NCI-H2196 (cell line): ENCODE data around the gene NELL2.
"Not testable (repeated sequence)": the region's sequence is repeated elsewhere in the genome, so short reads cannot be mapped to it uniquely, and the experiment has no call there.

Source experiments
- DNase-seq: peaks from one replicate; lab custom pipeline; 2025; ENCODE audit not compliant: unreplicated experiment; lab: John Stamatoyannopoulos, UW

NELL2 gene

GRCh38 chr12:44697511-44697910 lies 178.6 kb downstream of the NELL2 start:
- no peak for DNase-seq

- no peak for DNase-seq
Observed at GRCh38 chr12:44696542-44696941, 179.6 kb downstream of the NELL2 start.

GRCh38 chr12:44694017-44694416 lies 182.1 kb downstream of the NELL2 start:
- DNase-seq: no peak

DNA sequence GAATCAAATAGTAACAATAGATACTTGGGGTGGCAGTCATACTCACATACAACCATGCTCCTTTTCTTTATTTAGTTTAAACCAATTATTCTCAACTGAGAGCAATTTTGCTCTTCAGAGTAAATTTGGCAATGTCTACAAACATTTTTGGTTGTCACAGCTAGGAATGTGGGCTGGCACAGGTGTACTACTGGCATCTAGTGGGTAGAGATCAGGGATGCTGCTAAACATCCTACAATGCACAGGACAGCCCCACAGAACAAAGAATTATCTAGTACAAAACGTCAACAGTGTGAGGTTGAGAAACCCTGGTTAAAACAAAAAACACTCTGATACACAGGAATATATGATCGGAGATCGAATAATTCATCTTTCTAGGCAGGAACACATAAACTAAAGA lies 186.5 kb downstream of the NELL2 start:
- no peak for DNase-seq

DNA sequence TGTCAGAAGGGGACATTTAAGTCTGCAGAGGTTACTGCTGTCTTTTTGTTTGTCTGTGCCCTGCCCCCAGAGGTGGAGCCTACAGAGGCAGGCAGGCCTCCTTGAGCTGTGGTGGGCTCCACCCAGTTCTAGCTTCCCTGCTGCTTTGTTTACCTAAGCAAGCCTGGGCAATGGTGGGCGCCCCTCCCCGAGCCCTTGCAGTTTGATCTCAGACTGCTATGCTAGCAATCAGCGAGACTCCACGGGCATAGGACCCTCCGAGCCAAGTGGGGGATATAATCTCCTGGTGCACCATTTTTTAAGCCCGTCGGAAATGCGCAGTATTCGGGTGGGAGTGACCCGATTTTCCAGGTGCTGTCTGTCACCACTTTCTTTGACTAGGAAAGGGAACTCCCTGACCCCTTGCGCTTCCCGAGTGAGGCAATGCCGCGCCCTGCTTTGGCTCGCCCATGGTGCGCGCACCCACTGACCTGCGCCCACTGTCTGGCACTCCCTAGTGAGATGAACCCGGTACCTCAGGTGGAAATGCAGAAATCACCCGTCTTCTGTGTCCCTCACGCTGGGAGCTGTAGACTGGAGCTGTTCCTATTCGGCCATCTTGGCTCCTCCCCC lies 189.2 kb downstream of the NELL2 start:
- not testable (repeated sequence) for DNase-seq

GRCh38 chr12:44677724-44678123 lies 198.4 kb downstream of the NELL2 start:
- no peak for DNase-seq

GRCh38 chr12:44674875-44675274 lies 201.2 kb downstream of the NELL2 start:
- no peak for DNase-seq

- DNase-seq: no peak
Observed at GRCh38 chr12:44673811-44674210, 202.3 kb downstream of the NELL2 start.

DNA sequence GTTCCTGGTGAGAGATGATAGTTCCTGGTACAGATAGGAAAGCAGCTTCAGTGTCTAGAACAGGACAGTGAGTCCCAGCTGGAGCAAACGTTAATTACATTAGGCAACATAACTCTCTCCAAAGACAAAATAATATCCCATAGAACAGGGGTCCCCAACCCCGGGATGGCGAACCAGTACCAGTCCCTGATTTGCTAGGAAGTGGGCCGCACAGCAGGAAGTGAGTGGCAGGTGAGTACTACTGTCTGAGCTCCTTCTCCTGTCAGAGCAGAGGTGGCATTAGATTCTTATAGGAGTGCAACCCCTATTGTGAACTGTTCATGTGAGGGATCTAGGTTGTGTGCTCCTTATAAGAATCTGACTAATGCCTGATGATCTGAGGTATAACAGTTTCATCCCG lies 204.1 kb downstream of the NELL2 start:
- no peak for DNase-seq

DNA sequence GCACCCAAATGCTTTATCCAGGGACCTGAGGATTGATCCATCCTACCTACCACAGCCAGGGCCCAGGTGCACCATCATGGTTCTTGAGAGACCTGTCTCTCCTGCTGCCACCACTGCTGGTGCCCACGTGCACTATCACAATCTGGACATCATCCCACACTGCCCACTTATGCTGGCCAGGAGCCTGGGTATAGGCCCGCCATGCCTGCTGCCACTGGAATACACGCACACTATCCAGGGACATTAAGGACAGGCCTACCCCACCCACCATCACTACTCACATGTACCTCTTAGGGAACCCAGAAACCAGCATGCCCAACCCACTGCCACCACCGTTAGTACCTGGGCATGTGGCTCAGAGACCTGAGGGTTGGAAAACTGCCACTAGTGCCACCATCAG lies 207.7 kb downstream of the NELL2 start:
- no peak for DNase-seq

DNA sequence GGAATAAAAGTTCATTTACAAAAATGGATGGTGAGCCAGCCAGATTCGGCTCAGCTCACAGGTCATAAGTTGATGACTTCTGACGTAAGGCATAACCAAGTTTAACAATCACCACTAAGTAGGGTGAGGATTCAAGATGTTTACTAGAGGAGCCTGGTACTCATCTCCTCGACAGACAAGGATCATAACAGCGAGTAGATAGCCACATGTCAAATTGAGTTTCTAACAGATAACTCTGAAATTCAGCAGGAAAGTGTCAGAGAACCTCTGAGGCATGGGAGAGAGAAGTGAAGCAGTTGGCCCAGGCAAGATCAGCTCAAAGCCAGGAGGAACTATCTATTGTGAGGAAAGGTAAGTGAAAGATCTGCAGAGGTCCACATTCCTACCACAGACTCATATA lies 208.7 kb downstream of the NELL2 start:
- DNase-seq: no peak

DNA sequence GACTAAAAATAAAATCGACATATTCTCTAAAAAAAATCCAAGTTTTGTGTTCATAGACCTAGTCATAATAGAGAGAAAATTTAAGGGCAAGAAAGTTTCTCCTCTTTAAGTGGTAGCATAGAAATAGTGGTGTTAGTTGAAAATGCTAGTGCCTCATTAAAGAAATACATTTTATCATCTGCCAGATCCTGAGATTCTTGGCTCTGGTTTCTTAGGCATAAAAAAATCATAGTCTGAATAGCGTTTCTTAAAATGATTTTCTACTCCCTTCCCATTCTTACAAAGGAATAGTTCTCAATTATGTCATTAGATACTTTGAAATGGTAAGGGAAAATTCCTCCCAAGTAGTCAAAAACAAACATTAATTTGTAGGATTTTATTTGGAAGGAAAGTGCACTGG lies 212.8 kb downstream of the NELL2 start:
- no peak for DNase-seq

DNA sequence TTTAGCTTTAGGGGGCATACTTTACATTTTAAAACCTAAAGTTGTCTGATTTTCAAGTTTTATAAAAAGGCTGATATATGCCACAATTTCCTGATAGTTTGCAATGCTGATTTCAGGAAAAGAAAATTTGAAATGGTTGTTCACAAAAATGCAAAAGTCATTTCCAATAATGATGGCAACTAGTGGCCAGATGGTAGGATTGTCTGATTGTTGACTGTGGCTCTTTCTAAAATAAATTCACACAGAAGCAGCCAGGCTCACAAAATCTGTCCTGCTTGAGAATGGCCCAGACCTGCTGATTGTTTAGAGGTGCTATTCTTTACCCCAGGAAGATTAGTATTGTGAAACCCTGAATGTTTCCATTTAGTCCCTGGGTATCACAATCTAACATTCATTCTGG lies 220.3 kb downstream of the NELL2 start:
- DNase-seq: no peak

DNA sequence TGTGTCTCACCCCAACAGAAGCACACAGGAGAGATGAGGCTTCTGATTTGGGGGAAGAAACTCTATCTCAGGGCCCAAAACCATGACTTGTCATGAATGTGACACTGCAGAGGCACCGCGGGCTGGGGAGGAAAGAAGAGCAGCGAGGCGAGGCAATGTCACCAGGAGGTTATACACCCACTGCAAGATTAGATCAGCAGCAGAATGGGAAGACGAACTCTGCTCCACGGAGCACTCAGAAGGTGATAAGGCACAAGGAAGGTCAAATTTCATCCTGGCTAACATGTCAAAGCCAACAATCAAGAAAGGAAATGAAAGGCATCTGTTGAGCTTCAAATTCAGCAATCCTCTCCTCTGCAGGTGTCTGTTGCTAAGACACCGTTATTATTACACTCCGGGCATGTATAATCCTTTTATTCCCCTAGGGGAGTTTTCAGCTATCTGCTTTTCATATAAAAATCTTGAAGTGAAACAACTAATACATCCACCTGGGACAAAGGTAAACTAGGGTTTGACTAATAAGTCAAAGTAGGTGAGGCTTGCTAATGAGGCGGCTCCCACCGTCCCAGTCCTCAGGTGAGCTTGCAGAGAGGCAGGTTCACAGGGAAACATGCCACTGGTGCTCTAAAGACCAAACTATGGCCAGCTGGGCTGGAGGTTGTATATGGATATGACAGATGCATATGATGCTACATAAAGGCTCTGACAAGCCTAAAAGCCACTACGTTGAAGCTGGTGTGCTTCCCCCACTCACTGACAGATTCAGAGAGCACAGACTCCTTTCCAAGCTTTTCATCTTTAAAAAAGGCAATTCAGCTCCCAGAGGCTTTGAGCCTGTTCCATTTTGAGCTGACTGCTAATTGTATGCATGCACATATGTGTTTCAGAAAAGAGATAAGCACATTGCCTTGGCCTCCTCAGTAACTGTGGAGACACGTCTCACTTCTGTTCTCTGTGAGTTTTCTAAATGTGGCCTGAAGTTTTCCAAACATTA lies 221.2 kb downstream of the NELL2 start:
- no peak for DNase-seq

DNA sequence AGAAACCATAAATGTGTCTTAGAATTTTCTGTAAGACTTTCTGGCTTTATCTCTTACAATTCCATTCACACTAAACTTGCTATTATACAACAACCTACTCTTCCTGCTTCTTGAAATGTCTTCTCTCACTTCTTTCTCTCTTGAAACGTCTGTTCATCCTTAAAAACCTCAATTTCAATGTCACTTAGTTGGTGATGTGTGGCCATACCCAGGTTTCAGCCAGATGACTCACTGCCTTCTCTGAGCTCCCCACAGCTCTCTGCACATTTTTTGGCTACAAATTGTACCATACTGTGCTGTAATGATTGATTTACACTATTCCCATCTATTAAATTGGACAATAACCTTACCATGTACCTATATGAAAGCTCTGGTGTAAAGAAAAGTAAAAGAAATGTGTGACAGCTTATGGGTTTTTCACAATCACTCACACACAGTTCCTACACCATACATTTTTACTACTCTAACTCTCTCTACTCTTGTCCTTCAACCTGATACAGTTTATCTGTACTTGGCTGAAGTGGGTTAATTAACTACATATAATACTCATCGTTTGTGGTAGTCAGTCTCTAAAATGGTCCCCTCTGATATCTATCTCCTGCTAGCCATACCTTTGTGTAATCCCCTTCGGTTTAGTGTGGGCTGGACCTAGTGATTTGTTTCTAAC lies 222.1 kb downstream of the NELL2 start:
- DNase-seq: no peak

- no peak for DNase-seq
Observed at GRCh38 chr12:44649693-44650092, 226.4 kb downstream of the NELL2 start.

DNA sequence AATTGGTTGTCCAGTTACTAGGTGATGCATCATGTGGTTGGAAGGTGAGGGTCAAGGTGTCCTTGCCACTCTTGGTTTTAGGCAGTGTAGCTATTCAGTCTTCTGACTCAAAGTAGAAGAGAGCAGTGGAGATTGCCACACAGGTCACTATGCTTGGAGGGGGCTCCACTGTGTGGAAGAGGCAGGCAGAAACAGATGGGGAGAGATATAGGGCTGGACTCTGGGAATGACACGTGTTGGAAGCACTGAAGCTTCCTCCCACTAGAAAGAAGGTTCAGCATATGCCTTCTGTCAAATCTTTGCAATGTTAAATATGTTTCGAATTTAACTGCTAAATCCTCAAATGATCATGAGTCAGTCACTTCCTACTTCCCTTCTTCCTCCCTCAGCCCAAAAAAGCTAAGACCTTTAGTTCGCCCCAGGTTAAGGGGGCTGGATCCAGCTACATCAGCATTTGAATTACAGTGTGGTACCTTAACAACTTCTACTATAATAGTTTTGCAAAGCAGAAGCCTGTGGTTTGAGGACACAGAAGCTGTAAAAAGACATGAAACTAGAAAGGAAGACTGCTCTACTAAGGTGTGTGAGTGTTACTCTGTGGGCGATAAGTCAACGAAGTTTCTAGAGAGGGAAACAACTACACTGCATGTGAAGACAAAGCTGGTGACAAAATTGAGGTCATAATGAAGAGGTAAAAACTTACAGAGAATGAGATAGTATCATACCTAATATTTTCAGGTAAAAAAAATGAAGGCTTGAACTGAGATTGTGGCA lies 228.0 kb downstream of the NELL2 start:
- DNase-seq: no peak

DNA sequence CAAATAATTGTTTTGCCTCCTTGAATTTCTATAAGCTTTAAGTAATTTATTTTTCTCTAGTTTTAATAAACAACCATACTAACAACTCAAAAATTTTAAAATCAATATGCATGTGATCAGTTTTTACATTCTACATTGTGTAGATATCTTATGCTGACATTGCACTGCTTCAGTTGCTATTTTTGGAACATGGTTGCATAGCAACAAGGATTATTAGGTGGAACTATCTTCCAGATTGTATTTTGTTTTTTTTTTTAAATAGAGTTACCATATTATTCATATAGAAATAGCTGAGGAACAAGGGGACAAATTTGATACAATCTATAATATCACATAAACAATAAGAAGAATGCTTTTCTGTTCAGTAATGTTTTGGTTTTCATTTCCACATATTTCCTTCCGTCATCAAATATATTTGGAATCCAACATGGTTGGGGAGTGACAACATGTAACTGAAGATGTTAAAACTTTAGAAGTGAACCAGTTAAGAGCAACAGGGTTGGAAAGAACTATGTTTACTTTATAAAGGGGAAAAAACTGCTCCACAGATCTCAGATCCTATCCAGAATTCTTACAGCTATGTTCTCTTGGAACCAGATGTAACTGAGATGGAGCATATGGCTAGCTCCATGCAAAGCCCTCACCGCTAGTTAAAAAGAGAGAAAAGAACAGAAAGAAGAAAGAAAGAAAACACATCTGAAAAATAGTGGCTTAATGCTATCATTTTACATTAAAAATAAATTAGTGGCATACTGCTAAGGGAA lies 235.5 kb downstream of the NELL2 start:
- no peak for DNase-seq

DNA sequence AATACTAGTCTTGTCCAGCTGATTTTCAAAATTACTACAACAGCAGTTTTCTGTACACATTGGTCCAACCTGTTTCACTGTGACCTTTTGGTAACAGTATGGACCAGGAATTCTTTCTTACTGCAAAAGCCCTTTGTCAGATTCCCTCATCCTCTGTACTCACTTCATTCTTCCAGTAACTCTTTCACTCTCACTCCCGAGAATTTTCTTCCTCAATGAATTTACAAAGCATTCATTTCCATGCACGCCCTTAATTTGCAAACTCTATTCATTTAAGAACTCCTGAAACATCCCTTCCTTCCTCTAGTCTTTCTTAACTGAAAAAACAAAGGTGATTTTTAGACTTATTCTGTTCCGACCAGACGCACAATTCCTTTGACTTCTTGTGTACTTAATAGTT lies 238.2 kb downstream of the NELL2 start:
- no peak for DNase-seq

DNA sequence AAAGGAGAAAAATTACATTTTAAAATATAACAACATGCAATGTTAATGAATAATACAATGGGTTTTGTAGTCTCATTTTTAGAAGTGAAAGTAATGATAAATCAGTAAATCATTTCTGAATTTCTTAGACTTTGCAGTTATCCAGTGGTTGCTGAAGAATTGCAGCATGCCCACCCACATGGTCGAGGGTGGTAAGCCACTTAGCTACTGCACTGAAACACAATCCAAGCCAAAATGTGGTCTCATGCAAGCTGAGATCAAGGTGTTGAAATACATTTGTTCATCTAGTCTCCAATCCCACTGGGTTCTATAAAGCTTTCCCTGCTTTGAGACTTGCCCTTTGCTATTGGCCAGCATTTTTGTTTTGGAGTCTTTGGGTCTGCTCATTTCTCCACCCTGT lies 247.9 kb downstream of the NELL2 start:
- DNase-seq: no peak
